Stimulated activated CD8-positive, alpha-beta memory T cell treated with anti-CD3 and anti-CD28 coated beads, Interleukin-7, amount 100 ng/mL, for 1 hour (primary cell): ENCODE measurements around the gene PLCD3.

Experiments used
- DNase-seq, 2 donors: peaks; one replicate each; pipeline ENCODE4 v3.0.0-alpha.2; 2020; ENCODE audit warnings: low read depth in 2 of 2

The PLCD3 gene

DNA sequence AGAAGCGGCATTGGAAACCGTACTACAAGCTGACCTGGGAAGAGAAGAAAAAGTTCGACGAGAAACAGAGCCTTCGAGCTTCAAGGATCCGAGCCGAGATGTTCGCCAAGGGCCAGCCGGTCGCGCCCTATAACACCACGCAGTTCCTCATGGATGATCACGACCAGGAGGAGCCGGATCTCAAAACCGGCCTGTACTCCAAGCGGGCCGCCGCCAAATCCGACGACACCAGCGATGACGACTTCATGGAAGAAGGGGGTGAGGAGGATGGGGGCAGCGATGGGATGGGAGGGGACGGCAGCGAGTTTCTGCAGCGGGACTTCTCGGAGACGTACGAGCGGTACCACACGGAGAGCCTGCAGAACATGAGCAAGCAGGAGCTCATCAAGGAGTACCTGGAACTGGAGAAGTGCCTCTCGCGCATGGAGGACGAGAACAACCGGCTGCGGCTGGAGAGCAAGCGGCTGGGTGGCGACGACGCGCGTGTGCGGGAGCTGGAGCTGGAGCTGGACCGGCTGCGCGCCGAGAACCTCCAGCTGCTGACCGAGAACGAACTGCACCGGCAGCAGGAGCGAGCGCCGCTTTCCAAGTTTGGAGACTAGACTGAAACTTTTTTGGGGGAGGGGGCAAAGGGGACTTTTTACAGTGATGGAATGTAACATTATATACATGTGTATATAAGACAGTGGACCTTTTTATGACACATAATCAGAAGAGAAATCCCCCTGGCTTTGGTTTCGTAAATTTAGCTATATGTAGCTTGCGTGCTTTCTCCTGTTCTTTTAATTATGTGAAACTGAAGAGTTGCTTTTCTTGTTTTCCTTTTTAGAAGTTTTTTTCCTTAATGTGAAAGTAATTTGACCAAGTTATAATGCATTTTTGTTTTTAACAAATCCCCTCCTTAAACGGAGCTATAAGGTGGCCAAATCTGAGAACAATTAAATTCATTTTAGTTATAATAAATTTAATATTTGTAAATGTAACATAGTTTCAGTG is 17.7 kb upstream of the PLCD3 start:
- no peak for DNase-seq

GRCh38 chr17:45149037-45149668 is 16.8 kb upstream of the PLCD3 start:
- DNase-seq: peak in 1 of 2 donors; percentile 57

DNA sequence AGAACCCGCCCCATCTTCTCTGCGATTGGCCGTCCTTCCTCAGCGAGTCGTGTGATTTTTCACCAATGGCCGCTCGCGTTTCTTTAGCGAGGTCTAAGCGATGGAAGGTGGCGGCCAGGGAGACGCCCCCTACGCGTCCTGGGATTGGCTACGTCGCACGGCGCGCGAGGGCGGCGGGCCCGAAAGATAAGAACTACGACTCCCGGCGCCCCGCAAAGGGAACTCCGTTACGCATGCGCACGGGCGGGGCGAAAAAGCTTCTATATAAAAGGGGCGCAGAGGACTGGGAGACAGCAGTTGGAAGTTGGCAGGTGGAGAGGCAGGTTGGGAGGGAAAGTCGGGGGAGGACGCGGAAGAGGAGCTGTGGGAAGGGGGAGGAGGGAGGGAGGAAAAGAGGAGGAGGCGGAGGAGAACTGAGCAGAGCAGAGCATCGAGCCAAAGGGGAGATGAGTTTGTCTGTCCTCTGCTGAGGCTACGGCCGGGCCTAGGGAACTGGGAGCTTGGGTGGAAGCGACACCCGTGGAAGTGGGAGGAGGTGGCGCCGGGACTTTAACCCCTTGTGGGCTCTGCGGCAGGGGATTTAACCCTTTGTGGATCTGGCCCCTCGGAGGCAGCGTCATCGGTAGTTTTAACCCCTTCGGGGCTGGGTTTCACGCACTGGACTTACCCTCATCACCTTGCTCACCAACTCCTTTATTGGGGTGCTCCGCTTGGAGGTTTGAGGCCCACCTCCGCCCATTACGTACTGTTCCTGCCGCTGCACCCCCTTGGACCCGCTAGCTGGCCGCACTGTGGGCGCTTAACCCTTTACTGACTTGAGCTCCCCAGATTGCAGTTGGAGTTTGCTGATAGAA is 16.1 kb upstream of the PLCD3 start, which contains the start of gene HEXIM1:
Gene HEXIM1, plus strand, starts transcription at position 293 of the 854 bp plus-strand sequence. CDS start 716 bp downstream, outside the sequence.
- DNase-seq: peak; percentile 97 to 98

- peak; percentile 41 to 45 for DNase-seq
Measured at GRCh38 chr17:45147581-45148182, 15.4 kb upstream of the PLCD3 start.

DNA sequence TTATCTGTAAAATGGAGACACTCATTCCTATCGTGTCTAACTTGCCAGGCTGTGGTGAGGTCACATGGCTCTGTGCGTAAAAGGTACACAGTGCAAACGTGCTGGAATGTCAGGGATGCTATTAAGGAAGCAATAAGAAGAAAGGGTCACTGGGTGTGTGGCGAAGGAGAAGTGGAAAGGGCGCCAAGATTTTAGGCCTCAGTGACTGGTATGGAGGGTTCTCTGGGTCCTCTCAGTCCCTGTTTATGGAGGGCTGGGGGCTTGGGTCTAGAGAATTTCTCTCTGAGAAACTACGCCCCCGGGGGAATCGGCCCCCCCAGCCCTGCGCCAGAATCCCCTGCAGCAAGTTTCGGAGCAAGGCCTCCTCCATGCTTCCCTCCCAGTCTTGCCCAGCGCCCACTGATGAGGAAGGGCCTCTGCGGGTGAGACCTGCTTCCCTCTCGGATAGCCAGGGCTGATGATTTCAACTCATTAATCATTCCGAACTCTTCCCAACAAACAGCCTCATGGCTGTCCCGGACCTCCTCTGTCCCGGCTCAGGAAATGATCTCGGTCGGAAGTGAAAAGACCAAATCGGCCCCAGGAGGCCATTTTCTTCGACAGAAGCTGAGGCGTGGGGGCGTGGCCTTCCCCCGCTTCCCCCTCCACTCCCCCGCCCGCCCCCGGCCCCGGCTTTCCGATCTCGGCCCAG is 14.7 kb upstream of the PLCD3 start:
- DNase-seq: peak; percentile 34 to 43

DNA sequence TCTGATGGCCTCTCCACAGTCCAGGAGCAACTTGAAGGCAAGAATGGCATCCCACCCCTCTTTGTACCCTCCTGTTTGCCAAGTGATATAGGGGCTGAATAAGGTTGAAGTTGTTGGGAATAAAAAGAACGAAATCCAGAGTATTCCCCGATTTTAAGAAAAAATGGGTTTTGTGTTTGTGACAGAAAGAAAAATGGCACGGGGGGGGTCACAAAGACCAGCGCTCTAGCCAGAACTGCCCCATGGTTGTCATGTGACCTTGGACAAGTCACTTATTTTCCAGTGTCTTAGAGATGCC is 14.2 kb upstream of the PLCD3 start:
- DNase-seq: no peak

DNA sequence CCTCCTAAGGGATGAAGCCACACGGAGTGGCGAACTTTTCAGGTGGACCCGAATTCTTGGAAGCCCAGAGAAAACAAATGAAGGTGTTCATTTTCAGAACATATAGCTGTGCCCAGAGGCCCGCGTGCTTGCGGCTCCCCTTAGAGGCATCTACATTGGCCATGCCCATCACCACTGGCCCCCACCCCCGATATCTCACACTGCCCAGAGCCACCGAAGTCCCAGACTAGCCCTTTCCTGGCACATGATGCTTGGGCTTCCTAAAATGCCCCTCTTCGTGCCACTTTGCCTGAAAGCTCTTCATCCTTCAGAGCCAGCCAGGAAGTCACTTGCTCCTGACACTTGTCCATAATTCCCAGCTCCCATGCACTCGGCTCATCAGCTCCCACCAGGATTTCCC is 13.9 kb upstream of the PLCD3 start:
- DNase-seq: no peak

GRCh38 chr17:45145035-45145389 is 12.7 kb upstream of the PLCD3 start:
- no peak for DNase-seq

GRCh38 chr17:45144199-45145034 is 12.1 kb upstream of the PLCD3 start:
- no peak for DNase-seq

GRCh38 chr17:45143767-45144198 is 11.5 kb upstream of the PLCD3 start:
- no peak for DNase-seq

DNA sequence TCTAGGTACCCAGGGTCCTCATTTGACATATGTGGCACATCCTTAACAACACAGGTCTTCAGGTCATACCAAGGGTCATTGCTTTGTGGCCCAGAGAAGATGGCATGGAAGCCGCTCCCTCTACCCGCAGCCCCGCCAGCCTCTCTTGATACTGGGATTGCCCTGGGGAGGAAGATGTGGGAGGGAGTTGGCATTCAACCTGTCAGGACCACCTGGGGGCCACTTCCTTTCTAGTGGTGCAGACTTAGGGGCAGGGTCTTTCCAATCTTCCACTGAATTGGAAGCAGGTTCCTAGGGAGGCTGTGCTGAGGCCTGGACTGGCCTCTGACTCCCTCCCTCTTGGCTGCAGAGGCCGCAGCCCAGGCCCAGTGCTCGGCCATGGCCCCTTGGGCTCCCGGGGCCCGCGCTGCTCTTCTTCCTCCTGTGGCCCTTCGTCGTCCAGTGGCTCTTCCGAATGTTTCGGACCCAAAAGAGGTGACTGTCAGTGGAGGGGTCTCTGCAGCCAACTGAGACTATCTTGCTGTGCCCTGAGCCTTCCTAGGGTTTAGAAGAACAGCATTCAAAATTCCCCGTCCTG is 10.9 kb upstream of the PLCD3 start:
- no peak for DNase-seq

DNA sequence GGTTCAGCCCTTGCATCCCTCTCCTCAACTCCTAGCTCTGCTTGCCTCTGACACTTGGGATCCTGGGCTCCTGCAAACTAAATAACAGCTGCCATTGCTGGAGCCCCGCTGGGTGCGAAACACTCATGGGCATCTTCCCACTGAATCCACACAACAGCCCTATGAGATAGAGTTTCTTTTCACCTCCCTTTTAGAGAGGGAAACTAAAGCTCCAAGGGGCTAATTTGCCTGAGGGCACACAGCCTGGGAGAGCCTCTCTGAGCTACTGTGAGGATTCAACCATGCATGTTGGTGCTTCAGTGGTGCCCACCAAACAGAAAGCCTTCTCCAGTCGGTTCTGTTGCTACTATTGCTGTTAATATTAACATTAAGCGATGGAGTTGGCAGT is 7.2 kb upstream of the PLCD3 start:
- DNase-seq: no peak

- no peak for DNase-seq
Measured at GRCh38 chr17:45138911-45139532, 6.7 kb upstream of the PLCD3 start.

DNA sequence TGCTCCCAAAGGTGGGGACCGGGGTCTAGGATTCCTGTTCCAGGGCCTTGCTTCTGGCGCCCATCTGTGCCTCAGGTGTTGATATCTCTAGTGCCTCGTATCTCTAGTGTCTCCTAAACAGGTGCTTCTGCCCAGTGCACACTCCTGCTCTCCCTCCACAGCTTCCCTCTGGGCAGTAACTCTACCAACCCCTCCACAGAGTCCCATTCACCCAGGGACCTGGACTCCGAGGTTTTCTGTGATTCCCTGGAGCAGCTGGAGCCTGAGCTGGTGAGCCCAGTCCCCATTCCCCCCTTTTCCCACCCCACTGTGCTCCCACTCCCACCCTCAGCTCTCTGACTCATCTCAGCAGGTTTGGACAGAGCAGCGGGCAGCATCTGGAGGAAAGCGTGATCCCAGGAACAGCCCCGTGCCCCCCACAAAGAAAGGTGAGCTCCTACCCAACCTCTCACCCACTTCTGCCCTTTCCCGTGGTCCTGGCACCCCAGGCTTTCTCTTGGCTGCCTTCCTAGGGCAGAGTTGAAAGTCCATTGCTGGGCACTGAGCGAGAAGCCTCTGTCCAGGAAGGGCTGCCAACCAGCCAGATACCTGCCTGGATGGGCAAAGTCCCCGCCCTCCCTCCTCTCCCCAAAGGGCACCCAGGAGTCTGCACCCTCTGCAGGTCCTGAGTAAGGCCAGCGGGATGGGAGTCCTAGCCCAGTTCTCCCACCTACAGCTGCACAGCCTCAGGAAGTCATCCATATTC is 5.4 kb upstream of the PLCD3 start:
- DNase-seq: no peak

GRCh38 chr17:45136846-45137560 is 4.7 kb upstream of the PLCD3 start:
- DNase-seq: no peak

DNA sequence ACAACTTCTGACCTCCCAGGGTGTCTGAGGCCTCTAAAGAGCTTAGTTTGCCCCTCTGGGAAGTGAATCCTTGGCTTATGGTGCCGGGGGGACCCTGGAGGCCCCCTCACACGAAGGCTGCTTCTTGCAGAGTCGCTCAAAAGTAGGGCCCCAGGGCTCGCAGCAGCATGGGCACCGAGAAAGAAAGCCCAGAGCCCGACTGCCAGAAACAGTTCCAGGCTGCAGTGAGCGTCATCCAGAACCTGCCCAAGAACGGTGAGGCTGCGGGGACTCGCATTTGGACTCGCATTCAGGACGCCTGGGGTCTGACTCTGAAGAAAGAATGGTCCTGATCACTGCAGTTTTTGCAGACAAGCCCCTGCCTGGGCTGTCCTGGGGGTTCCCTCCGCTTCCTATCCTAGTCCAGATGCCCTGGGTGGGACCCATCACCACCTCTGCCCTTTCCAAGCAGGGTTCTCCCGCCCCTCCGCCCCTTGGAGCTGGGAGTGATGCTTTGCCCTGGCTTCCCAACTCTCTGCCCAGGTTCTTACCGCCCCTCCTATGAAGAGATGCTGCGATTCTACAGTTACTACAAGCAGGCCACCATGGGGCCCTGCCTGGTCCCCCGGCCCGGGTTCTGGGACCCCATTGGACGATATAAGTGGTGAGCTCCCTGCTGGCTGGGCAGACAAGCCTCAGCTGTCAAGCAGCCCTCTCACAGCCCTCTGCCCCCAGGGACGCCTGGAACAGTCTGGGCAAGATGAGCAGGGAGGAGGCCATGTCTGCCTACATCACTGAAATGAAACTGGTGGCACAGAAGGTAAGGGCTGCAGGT is 3.9 kb upstream of the PLCD3 start:
- no peak for DNase-seq
